NCI-H2171 treated with DMSO at 0.1 percent for 48 hours (cell line): ENCODE measurements around the gene GET4.

Experiments used
- DNase-seq: peaks from one replicate; lab custom pipeline; 2025; lab: John Stamatoyannopoulos, UW

Gene GET4

DNA sequence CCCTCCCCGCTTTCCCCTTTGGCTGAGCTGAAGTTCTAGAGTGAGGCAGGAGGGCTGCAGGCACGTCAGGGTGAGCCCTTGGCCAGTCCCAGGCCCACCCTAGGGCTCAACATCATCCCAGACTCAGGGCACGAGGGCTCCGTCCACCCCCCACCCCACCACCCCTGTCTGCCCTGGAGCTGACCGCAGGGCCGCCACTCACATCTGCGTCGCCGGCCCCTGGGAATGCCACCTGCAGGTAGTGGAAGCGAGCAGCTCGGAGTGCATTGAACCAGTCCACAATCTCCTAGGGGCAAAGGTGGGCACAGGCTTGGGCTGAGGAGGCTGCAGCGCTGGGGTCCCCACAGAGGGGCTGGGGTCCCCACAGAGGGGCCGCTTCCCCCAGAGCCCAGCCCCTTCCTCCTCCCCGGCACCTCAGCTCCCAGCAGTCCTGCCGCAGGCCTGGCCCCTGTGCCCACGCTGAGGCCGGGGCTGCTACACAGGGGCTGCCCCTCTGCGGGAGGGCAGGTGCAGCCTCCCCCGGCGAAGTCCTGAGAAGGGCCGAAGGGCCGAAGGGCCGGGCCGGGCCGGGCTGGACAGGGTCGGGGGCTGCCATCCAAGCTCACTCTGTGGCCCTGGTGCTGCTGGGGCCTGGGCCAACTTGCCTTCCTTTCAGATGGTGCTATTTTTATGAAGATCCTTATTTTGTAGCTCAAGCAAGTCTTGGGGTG is 24.1 kb downstream of the GET4 start:
- no peak for DNase-seq

DNA sequence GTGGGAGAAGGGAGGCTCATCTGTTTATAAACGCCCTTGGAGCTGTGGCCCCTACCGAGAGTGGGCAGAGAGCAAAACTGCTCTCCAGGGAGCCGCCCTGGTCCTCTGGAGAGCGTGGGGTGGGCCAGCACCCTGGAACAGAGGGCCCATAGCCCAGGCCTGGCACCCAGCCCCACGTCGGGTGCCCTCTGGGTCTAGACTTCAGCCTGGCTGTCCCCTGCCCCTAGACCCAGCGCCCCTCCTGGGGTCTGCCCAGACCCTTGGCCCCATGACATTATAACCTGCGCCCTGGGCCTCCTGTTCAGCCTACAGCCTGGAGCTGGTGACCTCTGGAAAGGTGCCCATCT is 24.7 kb downstream of the GET4 start:
- no peak for DNase-seq

DNA sequence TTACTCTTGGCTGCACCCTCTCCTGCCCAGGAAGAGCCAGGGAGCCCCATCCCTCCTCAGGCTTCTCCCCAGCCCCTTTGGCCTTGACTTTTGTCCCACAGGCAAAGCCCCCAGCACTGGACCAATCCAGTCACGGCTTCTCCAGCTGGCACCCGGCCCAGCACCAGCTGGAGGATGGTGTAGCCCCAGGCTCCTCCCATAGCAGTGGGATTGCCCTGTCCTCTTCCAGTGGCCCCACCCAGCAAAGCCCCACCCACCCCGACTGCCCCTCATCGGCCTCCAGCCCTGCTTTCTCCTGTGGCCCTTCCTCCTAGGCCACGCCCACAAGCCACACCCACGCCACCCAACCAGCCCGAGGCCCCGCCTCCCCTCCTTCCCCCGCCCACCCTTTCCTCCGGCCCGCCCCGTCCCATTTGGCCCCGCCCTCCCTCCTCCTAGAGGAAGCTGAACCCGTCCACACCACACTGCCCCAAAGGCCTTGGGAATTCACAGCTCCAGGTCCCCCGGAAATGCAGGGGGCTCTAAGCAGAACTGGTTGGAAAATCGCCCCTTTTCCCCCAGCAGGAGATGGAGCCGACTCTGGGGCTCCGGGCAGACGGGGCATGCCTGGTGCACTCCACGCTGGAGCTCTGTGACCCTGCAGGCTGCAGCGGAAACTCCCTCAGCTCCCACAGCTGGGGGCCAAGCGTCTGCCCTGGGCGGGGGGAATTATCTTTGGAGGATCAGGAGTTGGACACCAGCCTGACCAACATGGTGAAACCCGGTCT is 25.2 kb downstream of the GET4 start:
- DNase-seq, result peak; percentile 52

GRCh38 chr7:902996-903395 is 26.6 kb downstream of the GET4 start:
- no peak for DNase-seq

DNA sequence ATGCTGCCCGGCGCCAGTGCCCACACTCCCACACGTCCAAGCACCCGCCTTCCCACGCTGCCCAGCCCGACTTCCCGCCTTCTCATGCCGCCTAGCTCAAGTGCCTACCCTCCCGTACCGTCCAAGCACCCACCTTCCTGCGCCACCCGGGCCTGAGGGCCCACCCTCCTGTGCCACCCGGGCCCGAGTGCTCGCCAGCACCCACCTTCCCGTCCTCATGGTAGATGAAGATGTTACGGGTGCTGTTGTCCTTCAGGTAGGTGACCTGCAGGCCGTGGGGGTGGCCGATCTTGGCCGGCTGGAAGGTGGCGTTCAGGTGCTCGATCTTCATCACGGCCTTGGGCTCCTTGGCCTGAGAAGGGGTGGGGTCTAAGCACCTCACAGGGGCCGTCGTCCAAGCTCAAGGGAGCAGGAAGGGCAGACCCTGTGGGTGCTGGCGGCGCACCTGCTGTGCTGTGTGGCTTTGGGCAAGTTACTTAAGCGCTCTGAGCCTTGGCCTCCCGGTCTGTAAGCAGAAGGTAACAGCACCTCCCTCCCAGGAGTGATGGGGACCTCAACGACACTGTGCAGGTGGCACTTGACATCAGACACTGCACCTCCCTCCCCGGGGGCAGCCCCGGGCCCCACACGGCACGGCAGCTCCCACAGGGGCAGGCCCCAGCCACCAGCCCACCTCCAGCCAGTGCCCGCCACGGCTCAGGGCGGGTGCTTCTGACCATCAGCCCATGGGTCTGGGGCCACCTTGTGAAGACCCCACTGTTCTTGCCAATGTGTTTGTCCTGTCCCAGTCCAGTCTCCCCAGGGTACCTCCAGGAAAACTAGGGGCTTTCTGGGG is 27.8 kb downstream of the GET4 start:
- no peak for DNase-seq

- no peak for DNase-seq
These were observed 28.5 kb downstream of the GET4 start for GRCh38 chr7:904847-905246.

DNA sequence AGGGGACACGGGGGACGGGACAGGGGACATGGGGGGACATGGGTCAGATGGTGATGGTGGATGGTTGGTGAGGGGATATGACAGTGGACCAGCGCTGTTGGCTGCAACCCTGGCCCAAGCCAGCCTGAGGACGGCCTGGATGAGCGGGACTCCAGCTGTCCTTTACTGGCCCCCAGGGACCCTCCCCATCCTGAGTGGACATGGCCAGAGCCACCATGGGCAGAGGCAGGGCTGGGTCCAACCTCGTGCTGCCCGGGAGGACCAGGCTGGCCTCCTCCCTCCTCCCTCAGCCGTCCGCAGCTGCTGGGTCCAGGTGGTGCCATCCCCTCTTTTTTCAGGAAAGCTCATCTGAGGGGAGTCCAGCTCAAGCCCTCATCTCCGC is 30.4 kb downstream of the GET4 start:
- no peak for DNase-seq

DNA sequence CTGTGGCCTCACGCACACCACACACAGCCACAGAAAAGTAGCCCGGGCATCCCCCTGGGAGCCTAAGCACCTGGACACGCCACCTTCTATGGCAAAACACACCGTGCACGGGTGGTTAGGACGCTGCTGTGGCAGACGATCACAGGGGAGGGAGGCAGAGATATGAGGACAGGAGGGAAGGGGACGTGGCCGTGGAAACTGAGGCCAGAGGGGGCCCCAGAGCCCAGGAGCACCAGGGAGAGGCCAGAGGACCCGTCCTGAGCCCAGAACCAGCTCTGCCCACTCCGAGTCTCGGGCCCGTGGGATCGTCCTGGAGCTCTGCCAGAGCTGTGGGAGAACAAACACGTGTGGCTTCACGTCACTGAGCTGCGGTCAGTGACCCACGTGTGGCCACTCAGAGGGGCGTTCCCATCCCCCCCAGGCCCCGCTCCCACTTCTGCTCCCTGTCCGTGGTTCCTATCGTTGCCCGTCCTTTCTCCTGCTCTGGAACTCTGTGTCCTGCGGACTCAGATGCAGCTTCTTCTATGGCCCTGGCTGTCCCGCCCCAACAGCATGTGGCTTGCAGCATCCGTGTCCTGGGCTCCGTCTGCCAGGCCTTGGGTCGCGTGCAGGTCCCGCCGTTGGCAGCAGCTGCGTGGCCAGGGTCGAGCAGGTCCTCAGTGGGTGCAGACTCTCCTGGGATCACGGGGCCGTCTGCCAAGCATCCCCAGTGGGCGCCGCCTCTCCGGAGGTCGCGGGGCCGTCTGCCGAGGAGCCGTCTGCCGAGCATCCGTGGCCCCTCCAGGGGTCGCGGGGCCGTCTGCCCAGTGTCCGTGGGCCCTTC is 31.0 kb downstream of the GET4 start:
- DNase-seq, result no peak

- no peak for DNase-seq
These were observed 31.8 kb downstream of the GET4 start for GRCh38 chr7:908159-908581.

DNA sequence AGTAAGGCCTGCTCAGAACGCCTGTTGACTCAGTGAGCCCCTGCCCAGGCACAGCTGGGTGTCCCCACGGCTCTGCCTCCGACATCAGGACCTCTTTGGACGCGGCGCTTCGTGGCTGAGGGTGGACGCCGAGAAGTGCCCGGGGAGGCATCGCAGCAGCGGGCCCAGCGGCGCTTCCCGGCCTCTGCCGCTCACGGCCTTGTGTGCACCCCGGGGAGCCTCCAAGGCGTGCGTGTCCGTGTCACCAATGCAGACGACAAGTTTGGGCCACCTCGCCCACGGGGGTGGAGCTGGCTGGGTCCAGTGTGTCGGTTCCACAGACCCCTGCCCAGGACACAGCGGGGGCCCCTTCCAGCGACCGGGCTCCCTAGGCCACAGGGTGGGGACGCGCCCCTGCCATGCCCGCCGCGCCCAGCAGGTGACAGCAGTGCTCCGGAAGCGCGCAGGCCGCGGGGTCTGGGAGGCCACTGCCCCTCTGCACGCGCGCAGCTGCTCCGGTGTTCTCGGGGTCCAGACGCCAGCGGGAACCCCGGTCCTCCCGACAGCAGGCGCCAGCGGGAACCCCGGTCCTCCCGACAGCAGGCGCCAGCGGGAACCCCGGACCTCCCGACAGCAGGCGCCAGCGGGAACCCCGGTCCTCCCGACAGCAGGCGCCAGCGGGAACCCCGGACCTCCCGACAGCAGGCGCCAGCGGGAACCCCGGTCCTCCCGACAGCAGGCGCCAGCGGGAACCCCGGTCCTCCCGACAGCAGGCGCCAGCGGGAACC is 32.4 kb downstream of the GET4 start:
- DNase-seq, result peak; percentile 37

- peak; percentile 56 for DNase-seq
These were observed 33.3 kb downstream of the GET4 start for GRCh38 chr7:909358-910329.

- no peak for DNase-seq
These were observed 34.1 kb downstream of the GET4 start for GRCh38 chr7:910441-910861.

DNA sequence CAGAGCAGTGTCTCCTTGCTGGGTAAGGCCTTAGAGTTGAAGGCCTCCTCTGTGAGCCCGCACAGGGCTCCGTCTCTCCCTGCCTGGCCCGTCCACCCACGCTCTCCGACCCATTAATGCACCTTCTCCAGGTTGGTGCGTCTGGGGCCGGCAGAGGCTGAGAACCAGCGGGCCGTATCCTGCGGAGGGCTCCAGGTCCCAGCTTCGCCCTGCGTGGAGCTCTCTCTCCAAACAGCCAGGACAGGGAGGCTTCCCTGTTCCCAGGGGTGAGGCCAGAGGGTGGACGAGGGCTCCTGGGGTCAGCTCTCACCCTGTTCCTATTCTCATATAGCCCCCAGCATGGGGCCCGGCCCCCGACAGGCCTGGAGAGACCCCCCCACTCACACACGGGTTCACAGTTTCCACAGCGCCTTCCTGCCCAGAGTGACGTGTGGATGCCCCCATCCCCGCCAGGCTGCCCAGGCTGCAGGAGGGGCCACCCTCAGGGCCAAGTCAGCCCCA is 34.6 kb downstream of the GET4 start:
- no peak for DNase-seq

- no peak for DNase-seq
These were observed 35.6 kb downstream of the GET4 start for GRCh38 chr7:911791-912480.

GRCh38 chr7:913736-914520 is 37.6 kb downstream of the GET4 start:
- no peak for DNase-seq

- peak; percentile 23 for DNase-seq
These were observed 38.3 kb downstream of the GET4 start for GRCh38 chr7:914521-915194.

DNA sequence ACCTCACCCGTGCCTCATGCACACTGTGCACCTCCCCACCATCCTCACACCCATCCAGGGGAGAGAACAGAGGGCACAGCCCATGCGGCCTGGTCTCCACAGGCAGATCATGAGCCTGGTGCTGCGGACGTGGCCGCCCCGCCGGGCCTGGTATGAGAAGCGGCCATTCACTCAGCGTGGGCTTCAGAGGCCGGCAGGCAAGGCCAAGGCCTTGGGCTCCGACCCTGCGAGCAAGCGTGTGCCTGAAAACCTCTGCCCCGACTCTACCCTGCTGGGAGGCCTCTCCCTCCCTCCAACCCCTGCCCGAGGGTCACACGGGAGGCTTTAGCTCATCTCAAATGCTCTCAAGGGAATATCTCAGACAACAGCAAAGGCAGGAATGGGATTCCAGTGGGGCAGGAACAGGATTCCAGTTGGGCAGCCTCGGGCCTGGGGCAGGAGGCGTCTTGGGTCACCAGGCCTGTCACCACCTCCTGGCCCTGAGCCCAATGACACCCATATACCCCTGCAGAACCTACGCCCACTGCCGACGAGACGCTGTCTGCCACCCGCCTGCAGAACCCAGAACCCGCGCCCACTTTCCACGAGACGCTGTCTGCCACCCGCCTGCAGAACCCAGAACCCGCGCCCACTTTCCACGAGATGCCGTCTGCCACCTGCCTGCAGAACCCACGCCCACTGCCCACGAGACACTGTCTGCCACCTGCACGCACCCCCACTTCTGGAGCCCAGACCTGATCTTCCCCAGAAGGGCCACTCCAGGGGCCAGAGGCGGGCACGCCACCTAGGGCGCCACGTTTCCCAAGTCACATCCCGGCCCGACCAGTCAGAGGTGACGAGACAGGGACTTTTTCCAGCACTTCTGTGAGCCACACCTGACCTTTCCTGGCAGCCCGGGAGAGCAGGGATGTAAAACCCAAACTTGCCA is 39.2 kb downstream of the GET4 start:
- peak; percentile 52 for DNase-seq
